Caco-2 (cell line): ENCODE data around the gene INTS13. TPM values are rescaled to one million over a fixed set of nuclear protein-coding genes. Genes with fewer than 3 reads are reported as not detected.
"Not testable (repeated sequence)": the region's sequence is repeated elsewhere in the genome, so short reads cannot be mapped to it uniquely, and the experiment has no call there.

Source experiments
- BruUV-seq: library from RNA; stranded (reverse); fragments of 400-500 nt; replicated peaks from 2 replicates; lab custom pipeline; 2021; lab: Mats Ljungman, UMichigan
- CTCF ChIA-PET: fragments of 300-600 bp; sonication (Branson Sonifier 250); formaldehyde crosslinking; loops from one replicate; lab custom pipeline; 2022; ENCODE audit warnings: antibody characterized with exemption; lab: Charles Lee
- POLR2A ChIA-PET: fragments of 300-600 bp; sonication (Branson Sonifier 250); formaldehyde crosslinking; loops from one replicate; lab custom pipeline; 2022; ENCODE audit warnings: antibody characterized with exemption; lab: Charles Lee
- DNase-seq, 2 experiments: peaks; one replicate each; pipeline versions ENCODE4 v3.0.0 to v3.0.0-alpha.2; 2020 to 2022
- H3K27me3 ChIP-seq: replicated peaks from 2 replicates; pipeline ENCODE4 v1.6.0; 2011; ENCODE audit warnings: low read length; ENCODE audit not compliant: control insufficient read depth, insufficient read depth
- H3K36me3 ChIP-seq: 2 replicates; pipeline ENCODE4 v1.5.1; 2011; ENCODE audit warnings: low read length; ENCODE audit not compliant: control insufficient read depth, insufficient read depth
- H3K4me1 ChIP-seq: fragments of 250-450 bp; sonication (Bioruptor Pico); 2 replicates; pipeline ENCODE4 v1.5.1; 2020; ENCODE audit warnings: mild to moderate bottlenecking
- H3K4me3 ChIP-seq: 2 replicates; pipeline ENCODE4 v1.5.1; 2011; ENCODE audit warnings: low read depth, mild to moderate bottlenecking, control low read depth, low read length
- H3K9me3 ChIP-seq: fragments of 250-450 bp; sonication (Bioruptor Pico); 2 replicates; pipeline ENCODE4 v1.5.1; 2020; ENCODE audit warnings: mild to moderate bottlenecking, moderate library complexity
- H3K27ac Mint-ChIP-seq: one replicate; pipeline ENCODE4 v1.8.0; 2022; ENCODE audit warnings: mixed read lengths; ENCODE audit not compliant: unreplicated experiment
- H3K27me3 Mint-ChIP-seq: one replicate; pipeline ENCODE4 v1.8.0; 2022; ENCODE audit warnings: mixed read lengths; ENCODE audit not compliant: insufficient read depth, unreplicated experiment
- H3K36me3 Mint-ChIP-seq: one replicate; pipeline ENCODE4 v1.8.0; 2022; ENCODE audit warnings: mild to moderate bottlenecking, mixed read lengths; ENCODE audit not compliant: insufficient read depth, unreplicated experiment
- H3K4me1 Mint-ChIP-seq: one replicate; pipeline ENCODE4 v1.8.0; 2022; ENCODE audit warnings: low read depth, mixed read lengths; ENCODE audit not compliant: unreplicated experiment
- H3K4me3 Mint-ChIP-seq: one replicate; pipeline ENCODE4 v1.8.0; 2022; ENCODE audit warnings: mild to moderate bottlenecking, moderate library complexity, mixed read lengths; ENCODE audit not compliant: unreplicated experiment
- H3K9me3 Mint-ChIP-seq: one replicate; pipeline ENCODE4 v1.8.0; 2022; ENCODE audit warnings: mixed read lengths; ENCODE audit not compliant: unreplicated experiment
- CTCF ChIP-seq, 2 experiments: fragments of 200-600 bp in 1 of 2; IDR thresholded peaks; 1 replicate in 1 of 2; 2 replicates in 1 of 2; pipeline versions ENCODE4 v1.5.1 to v1.8.0; 2011 to 2022; ENCODE audit warnings: antibody characterized with exemption in 1 of 2, control low read depth in 1 of 2, inconsistent platforms in 1 of 2, low read depth in 1 of 2, low read length in 1 of 2, mild to moderate bottlenecking in 1 of 2, moderate library complexity in 1 of 2; ENCODE audit not compliant: insufficient read depth in 1 of 2, severe bottlenecking in 1 of 2, unreplicated experiment in 1 of 2
- intact Hi-C: fragments of 100-400 bp; cut with micrococcal nuclease; formaldehyde crosslinking; loops from one replicate; pipeline ENCODE4 v1.10.0; 2022; ENCODE audit not compliant: unreplicated experiment
- total RNA-seq: library from RNA; stranded (reverse); gene quantifications from 2 replicates; pipeline ENCODE4 v1.2.3, GENCODE V29; 2022

The INTS13 gene
- total RNA-seq, 1 experiment from 2014 or later, result 40.1 TPM

DNA sequence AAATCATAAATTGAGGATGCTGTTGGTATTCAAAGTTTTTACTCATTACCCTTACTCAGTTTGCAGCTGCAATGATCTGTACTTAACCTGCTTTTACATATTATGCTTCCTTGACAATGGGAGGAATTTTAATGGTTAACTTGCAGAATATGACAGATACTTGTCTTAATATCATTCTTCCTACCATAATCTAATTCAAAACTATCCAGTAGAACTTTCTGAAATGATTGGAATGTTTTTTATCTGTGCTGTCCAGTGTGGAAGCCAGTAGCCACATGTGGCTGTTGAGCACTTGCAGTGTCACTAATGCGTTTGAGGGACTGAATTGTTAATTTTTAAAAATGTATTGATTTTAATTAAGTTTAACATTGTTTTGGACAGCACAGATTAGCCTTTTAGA lies 24.0 kb upstream of the INTS13 start:
- ChIA-PET CTCF (no interaction called here), POLR2A (no interaction called here)
- no peaks in the 10 kb centered on the region for H3K27me3 ChIP-seq
- H3K4me3 ChIP-seq, result no peak overlapping the region
- no peaks in the 10 kb centered on the region for H3K9me3 ChIP-seq
- no peaks in the 10 kb centered on the region; the same call in 1 of the 2 replicates for H3K36me3 ChIP-seq
- no TSS peak for BruUV-seq
- Mint-ChIP-seq H3K27me3 (no peaks in the 10 kb centered on the region), H3K27ac (no peak overlapping the region), H3K36me3 (peaks cover 48% of the 10 kb centered on the region), H3K9me3 (no peaks in the 10 kb centered on the region), H3K4me1 (no peaks in the 10 kb centered on the region), H3K4me3 (no peak overlapping the region)
- intact Hi-C loops, result no loop called here
- no peaks in the 10 kb centered on the region for H3K4me1 ChIP-seq
- DNase-seq, result no peak
- TF ChIP-seq CTCF (IDR thresholded peaks at IDR 0.05; ENCODE audit: insufficient read depth in 1 of 2, low read depth in 1 of 2, low read length in 1 of 2, severe bottlenecking in 1 of 2, unreplicated experiment in 1 of 2), result no peak

- H3K27ac Mint-ChIP-seq, H3K4me1 Mint-ChIP-seq, H3K27me3 Mint-ChIP-seq, intact Hi-C loops, H3K27me3 ChIP-seq, H3K9me3 ChIP-seq, DNase-seq, H3K4me3 ChIP-seq, BruUV-seq, H3K9me3 Mint-ChIP-seq, CTCF ChIA-PET, H3K36me3 ChIP-seq, H3K4me1 ChIP-seq, H3K4me3 Mint-ChIP-seq, POLR2A ChIA-PET: not testable (repeated sequence)
- peaks cover 47% of the 10 kb centered on the region for H3K36me3 Mint-ChIP-seq
Measured at GRCh38 chr12:26961391-26961790, 23.6 kb upstream of the INTS13 start.

GRCh38 chr12:26954027-26954426 lies 16.2 kb upstream of the INTS13 start:
- Mint-ChIP-seq H3K9me3 (no peaks in the 10 kb centered on the region), H3K27me3 (no peaks in the 10 kb centered on the region), H3K4me1 (no peaks in the 10 kb centered on the region), H3K27ac (no peak overlapping the region), H3K4me3 (no peak overlapping the region), H3K36me3 (peaks cover 29% of the 10 kb centered on the region)
- BruUV-seq, result no TSS peak
- H3K4me1 ChIP-seq, result no peaks in the 10 kb centered on the region
- H3K9me3 ChIP-seq, result no peaks in the 10 kb centered on the region
- H3K27me3 ChIP-seq, result no peaks in the 10 kb centered on the region
- intact Hi-C loops, result loop anchor here (1.0 kb wide), 1 partner anchor 11 kb away; no protein-coding TSS in a partner anchor
- POLR2A ChIA-PET, result no interaction called here
- no peak overlapping the region for H3K4me3 ChIP-seq
- no peak for TF ChIP-seq CTCF (IDR thresholded peaks at IDR 0.05; ENCODE audit: insufficient read depth in 1 of 2, low read depth in 1 of 2, low read length in 1 of 2, severe bottlenecking in 1 of 2, unreplicated experiment in 1 of 2)
- no peak for DNase-seq
- H3K36me3 ChIP-seq, result peaks cover 1% of the 10 kb centered on the region; the same call in 1 of the 2 replicates
- CTCF ChIA-PET, result no interaction called here

DNA sequence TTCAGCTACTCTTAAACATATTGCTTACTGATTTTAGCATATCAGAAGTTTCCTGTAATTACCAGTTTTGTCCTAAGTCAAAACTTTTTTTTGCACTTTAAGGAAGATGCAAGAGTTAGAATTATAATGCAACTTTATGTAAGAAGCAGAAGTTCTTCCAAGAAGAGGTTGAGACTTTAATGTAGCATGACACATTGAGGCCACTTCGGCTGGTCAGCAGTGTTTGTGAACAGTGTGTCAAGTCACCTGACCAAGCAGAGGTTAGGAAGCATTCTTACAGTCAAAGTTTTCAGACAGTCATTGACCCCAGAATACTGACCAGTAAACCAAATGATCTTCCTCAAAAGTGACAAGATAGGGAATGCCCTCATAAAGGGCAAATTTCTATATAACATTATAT lies 15.7 kb upstream of the INTS13 start:
- ChIA-PET CTCF (interaction anchor here (0.7 kb wide), 1 partner anchor 347 kb away, joined by 4 read pairs; no protein-coding TSS in a partner anchor), POLR2A (no interaction called here)
- DNase-seq, result no peak
- Mint-ChIP-seq H3K36me3 (peaks cover 29% of the 10 kb centered on the region), H3K4me1 (no peaks in the 10 kb centered on the region), H3K27me3 (no peaks in the 10 kb centered on the region), H3K9me3 (peaks cover 4% of the 10 kb centered on the region), H3K4me3 (no peak overlapping the region), H3K27ac (no peak overlapping the region)
- Histone ChIP-seq H3K9me3 (no peaks in the 10 kb centered on the region), H3K4me3 (no peak overlapping the region), H3K4me1 (no peaks in the 10 kb centered on the region), H3K27me3 (no peaks in the 10 kb centered on the region), H3K36me3 (peaks cover 1% of the 10 kb centered on the region; the same call in 1 of the 2 replicates)
- no TSS peak for BruUV-seq
- intact Hi-C loops, result no loop called here
- no peak for TF ChIP-seq CTCF (IDR thresholded peaks at IDR 0.05; ENCODE audit: insufficient read depth in 1 of 2, low read depth in 1 of 2, low read length in 1 of 2, severe bottlenecking in 1 of 2, unreplicated experiment in 1 of 2)
